AG04449 (cell line): ENCODE results near the gene HSD17B3.

Experiments used
- CTCF ChIA-PET: fragments of 350-600 bp; formaldehyde crosslinking; extraction: SDS; loops from one replicate; lab custom pipeline; 2021; ENCODE audit warnings: antibody characterized with exemption; lab: Yijun Ruan, JAX
- POLR2A ChIA-PET: fragments of 400-600, 350-600 bp; formaldehyde crosslinking; extraction: SDS; loops from one replicate; lab custom pipeline; 2020; ENCODE audit warnings: antibody characterized with exemption, inconsistent platforms; lab: Yijun Ruan, JAX
- DNase-seq: peaks from one replicate; pipeline ENCODE4 v3.0.0-alpha.2; 2010; ENCODE audit warnings: low read depth, low spot score
- H3K4me3 ChIP-seq: 2 replicates; pipeline ENCODE4 v1.5.1; 2011; ENCODE audit warnings: low read depth, mild to moderate bottlenecking, control low read depth, low read length
- CTCF ChIP-seq: IDR thresholded peaks from one replicate; pipeline ENCODE4 v1.5.1; 2011; ENCODE audit warnings: mild to moderate bottlenecking, moderate library complexity, low read length, control low read depth, inconsistent platforms; ENCODE audit not compliant: insufficient read depth; ENCODE audit errors: missing control alignments

Gene HSD17B3

GRCh38 chr9:96270236-96270744 lies 31.7 kb downstream of the HSD17B3 start:
- POLR2A ChIA-PET, result no interaction called here
- CTCF ChIA-PET, result interaction anchor here (0.7 kb wide), 1 partner anchor 55 kb away, joined by 3 read pairs; no protein-coding TSS in a partner anchor

GRCh38 chr9:96258967-96259366 lies 43.0 kb downstream of the HSD17B3 start:
- no peak for TF ChIP-seq CTCF
- DNase-seq, result no peak
- H3K4me3 ChIP-seq, result no peak overlapping the region
- CTCF ChIA-PET, result interaction anchor here (1.4 to 2.2 kb wide), 2 partner anchors 24 to 27 kb away, joined by 3 to 8 read pairs; no protein-coding TSS in a partner anchor
- POLR2A ChIA-PET, result no interaction called here

More at GRCh38 chr9:96270236-96270744, 31.7 kb downstream of the HSD17B3 start:
- no peak for TF ChIP-seq CTCF
- no peak overlapping the region for H3K4me3 ChIP-seq
- DNase-seq, result no peak

- ChIA-PET POLR2A (no interaction called here), CTCF (no interaction called here)
- TF ChIP-seq CTCF, result no peak
- DNase-seq, result no peak
- no peak overlapping the region for H3K4me3 ChIP-seq
These were observed 45.2 kb downstream of the HSD17B3 start for GRCh38 chr9:96256800-96257199.

GRCh38 chr9:96255698-96256097 lies 46.3 kb downstream of the HSD17B3 start:
- POLR2A ChIA-PET, result no interaction called here
- DNase-seq, result no peak
- CTCF ChIA-PET, result no interaction called here
- no peak for TF ChIP-seq CTCF
- no peak overlapping the region for H3K4me3 ChIP-seq

- ChIA-PET POLR2A (no interaction called here), CTCF (interaction anchor here (1.8 kb wide), 1 partner anchor 26 kb away, joined by 3 read pairs; no protein-coding TSS in a partner anchor)
- no peak for DNase-seq
- TF ChIP-seq CTCF, result no peak
- H3K4me3 ChIP-seq, result no peak overlapping the region
These were observed 48.8 kb downstream of the HSD17B3 start for GRCh38 chr9:96253059-96253696.

GRCh38 chr9:96251451-96251850 lies 50.5 kb downstream of the HSD17B3 start:
- POLR2A ChIA-PET, result no interaction called here
- no peak overlapping the region for H3K4me3 ChIP-seq
- no peak for DNase-seq
- CTCF ChIA-PET, result no interaction called here
- no peak for TF ChIP-seq CTCF
